K562 (cell line): Measurements from ENCODE around the gene RHCG. TPM values are rescaled to one million over a fixed set of nuclear protein-coding genes. Genes with fewer than 3 reads are reported as not detected.

Experiments used
- BHLHE40 ChIP-seq: IDR thresholded peaks from 2 replicates; pipeline ENCODE4 v1.6.1; 2011; ENCODE audit warnings: low read length, improper control_type of control experiment
- CBFA2T2 ChIP-seq: fragments of 450-650 bp; conservative IDR thresholded peaks from 2 replicates; pipeline ENCODE4 v1.6.1; 2017; ENCODE audit warnings: mild to moderate bottlenecking
- CTBP1 ChIP-seq: fragments of 450-650 bp; IDR thresholded peaks from 2 replicates; pipeline ENCODE4 v1.6.1; 2016; ENCODE audit warnings: borderline replicate concordance
- CXXC5 ChIP-seq: fragments of 250-450 bp; sonication (Bioruptor Pico); IDR thresholded peaks from 2 replicates; pipeline ENCODE4 v1.8.0; 2022; ENCODE audit warnings: inconsistent platforms, mild to moderate bottlenecking, moderate library complexity
- DNMT1 ChIP-seq: fragments of 450-650 bp; IDR thresholded peaks from 2 replicates; pipeline ENCODE4 v1.6.1; 2016; ENCODE audit warnings: antibody characterized with exemption, mild to moderate bottlenecking
- ETS2 ChIP-seq: IDR thresholded peaks from 2 replicates; pipeline ENCODE4 v1.6.1; 2016; ENCODE audit warnings: borderline replicate concordance, missing genetic modification characterization, mild to moderate bottlenecking, moderate library complexity, missing compliant biosample characterization; ENCODE audit not compliant: poor library complexity, severe bottlenecking
- FOXK1 ChIP-seq: sonication (generic); formaldehyde crosslinking; IDR thresholded peaks from 2 replicates; pipeline ENCODE4 v1.8.0; 2022; ENCODE audit warnings: missing genetic modification reagents, mild to moderate bottlenecking, borderline replicate concordance
- FUS ChIP-seq: fragments of 200-400 bp; formaldehyde crosslinking; optimal IDR thresholded peaks from 2 replicates; pipeline ENCODE3; 2017; ENCODE audit warnings: low read depth, low read length
- HDAC2 ChIP-seq: fragments of 450-650 bp; IDR thresholded peaks from 2 replicates; pipeline ENCODE4 v1.6.1; 2016; ENCODE audit warnings: mild to moderate bottlenecking
- HMGXB4 ChIP-seq: sonication (generic); formaldehyde crosslinking; IDR thresholded peaks from 2 replicates; pipeline ENCODE4 v1.8.1; 2023; ENCODE audit warnings: mild to moderate bottlenecking, missing genetic modification reagents
- L3MBTL2 ChIP-seq: fragments of 450-650 bp; IDR thresholded peaks from 2 replicates; pipeline ENCODE4 v1.6.1; 2016; ENCODE audit warnings: mild to moderate bottlenecking, moderate library complexity
- NR2C1 ChIP-seq, 2 experiments: fragments of 450-650 bp; IDR thresholded peaks; 2 replicates each; pipeline ENCODE4 v1.6.1; 2017; ENCODE audit warnings: mild to moderate bottlenecking in 2 of 2, antibody characterized with exemption in 1 of 2, inconsistent platforms in 1 of 2, missing compliant biosample characterization in 1 of 2, missing genetic modification characterization in 1 of 2
- NRF1 ChIP-seq, 2 experiments: fragments of 450-650 bp; IDR thresholded peaks in 1 of 2; conservative IDR thresholded peaks in 1 of 2; 2 replicates each; pipeline ENCODE4 v1.6.1; 2014; ENCODE audit warnings: mild to moderate bottlenecking in 2 of 2
- PHF8 ChIP-seq: fragments of 200-600 bp; sonication (generic); IDR thresholded peaks from 2 replicates; pipeline ENCODE4 v1.6.1; 2012; ENCODE audit warnings: mixed run types, mild to moderate bottlenecking, inconsistent platforms, low read length, moderate library complexity, borderline replicate concordance
- SFPQ ChIP-seq: fragments of 200-400 bp; formaldehyde crosslinking; IDR thresholded peaks from 2 replicates; pipeline ENCODE4 v1.6.1; 2017; ENCODE audit warnings: mild to moderate bottlenecking, low read depth, low read length, moderate library complexity
- SRF ChIP-seq, 2 experiments: fragments of 250-450, 450-650 bp in 1 of 2; sonication (Bioruptor Pico) in 1 of 2; sonication (generic) in 1 of 2; formaldehyde crosslinking; IDR thresholded peaks; 2 replicates each; pipeline versions ENCODE4 v1.5.0 to v1.5.1; 2020 to 2022; ENCODE audit warnings: mild to moderate bottlenecking in 1 of 2, missing genetic modification reagents in 1 of 2
- TCF3 ChIP-seq: sonication (generic); formaldehyde crosslinking; IDR thresholded peaks from 2 replicates; pipeline ENCODE4 v1.4.0; 2020; ENCODE audit warnings: mild to moderate bottlenecking, missing genetic modification reagents
- TEAD1 ChIP-seq, 2 experiments: fragments of 450-650 bp in 1 of 2; sonication (generic) in 1 of 2; formaldehyde crosslinking; IDR thresholded peaks; 2 replicates each; pipeline versions ENCODE4 v1.4.0 to v1.8.0; 2020 to 2022; ENCODE audit warnings: mild to moderate bottlenecking in 2 of 2, missing genetic modification reagents in 1 of 2
- TRIM28 ChIP-seq: fragments of 450-650 bp; IDR thresholded peaks from 2 replicates; pipeline ENCODE4 v1.6.1; 2017
- TSC22D4 ChIP-seq: fragments of 450-650 bp; IDR thresholded peaks from 2 replicates; pipeline ENCODE4 v1.6.1; 2016; ENCODE audit warnings: missing genetic modification characterization, missing biosample characterization, control low read depth
- ZBTB17 ChIP-seq: fragments of 450-650 bp; formaldehyde crosslinking; IDR thresholded peaks from 2 replicates; pipeline ENCODE4 v1.4.0; 2020; ENCODE audit warnings: mild to moderate bottlenecking
- ZBTB43 ChIP-seq: sonication (generic); formaldehyde crosslinking; IDR thresholded peaks from 2 replicates; pipeline ENCODE4 v1.8.0; 2023; ENCODE audit warnings: mild to moderate bottlenecking, missing genetic modification reagents
- ZNF224 ChIP-seq: sonication (generic); formaldehyde crosslinking; IDR thresholded peaks from 2 replicates; pipeline ENCODE4 v1.8.0; 2022; ENCODE audit warnings: mild to moderate bottlenecking, missing genetic modification reagents
- ZNF436 ChIP-seq: fragments of 250-450, 450-650 bp; sonication (Bioruptor Pico); formaldehyde crosslinking; IDR thresholded peaks from 2 replicates; pipeline ENCODE4 v1.7.0; 2020; ENCODE audit warnings: mild to moderate bottlenecking
- ZNF583 ChIP-seq: fragments of 250-450 bp; sonication (Bioruptor Pico); IDR thresholded peaks from 2 replicates; pipeline ENCODE4 v1.4.0; 2020
- polyA plus RNA-seq, 8 experiments: library from polyadenylated mRNA; depleted of rRNA in 4 of 8; stranded (reverse) in 5 of 8; unstranded in 3 of 8; fragments of >200 nt; fragmentation: Nextera tagmentation in 2 of 8; fragmentation: Illumina TruSeq in 1 of 8; extraction: Ambion mirVana in 2 of 8; extraction: Trizol in 1 of 8; gene quantifications; 2 replicates each; pipeline versions ENCODE4 v1.2.1 to v1.2.3, GENCODE V29; 2011 to 2014; ENCODE audit warnings: inconsistent platforms in 1 of 8, missing spikeins in 1 of 8
- total RNA-seq, 7 experiments: library from RNA; depleted of rRNA in 6 of 7; stranded (reverse); fragments of >200 nt in 6 of 7; fragmentation: Illumina TruSeq in 2 of 7; extraction: Trizol in 2 of 7; gene quantifications; 2 replicates each; pipeline versions ENCODE4 v1.2.1 to v1.2.3, GENCODE V29; 2011 to 2021; ENCODE audit warnings: low replicate concordance in 1 of 7

Gene RHCG
- total and polyA plus RNA-seq, 9 of the 15 experiments (the other 6 are each of a cell fraction or from before 2014, with no cell fraction given): not detected

GRCh38 chr15:89430530-89431341, 65.6 kb downstream of the RHCG start (continued):
- TF ChIP-seq HMGXB4 (CRISPR knock-in tag) (peak; percentile 60; the same call in 1 of the 2 replicates), NR2C1 (IDR thresholded peaks at IDR 0.05) (no peak), NR2C1 (tag; IDR thresholded peaks at IDR 0.05) (no peak), DNMT1 (no peak), ZNF436 (CRISPR knock-in tag) (no peak), ZNF583 (CRISPR knock-in tag) (no peak), CTBP1 (peak; percentile 43; the same call in 1 of the 2 replicates), SRF (CRISPR knock-in tag; IDR thresholded peaks at IDR 0.05) (no peak), CXXC5 (peak; percentile 62), TCF3 (CRISPR knock-in tag) (no peak), ETS2 (no peak), HDAC2 (peak; percentile 54; the same call in 1 of the 2 replicates), TRIM28 (no peak), ZBTB17 (CRISPR knock-in tag) (peak; percentile 58; the same call in 1 of the 2 replicates), FUS (no peak), ZNF224 (CRISPR knock-in tag) (no peak), BHLHE40 (peak; percentile 48; the same call in 1 of the 2 replicates), TSC22D4 (tag) (no peak), SFPQ (no peak), NRF1 (conservative IDR thresholded peaks at IDR 0.05 in 1 of 2, IDR thresholded peaks at IDR 0.05 in 1 of 2) (peak; percentile 20 to 27; a peak in 1 of 4 replicates), CBFA2T2 (no peak), FOXK1 (CRISPR knock-in tag) (no peak), L3MBTL2 (peak; percentile 64), TEAD1 (CRISPR knock-in tag; IDR thresholded peaks at IDR 0.05) (no peak), PHF8 (no peak), ZBTB43 (no peak)
